KBM-7 (cell line): ENCODE data around the gene MRPS17.
A peak's percentile ranks its signal among the peaks of the same experiment; 100 is the strongest.
"Not testable (repeated sequence)": the region's sequence is repeated elsewhere in the genome, so short reads cannot be mapped to it uniquely, and the experiment has no call there.

Source experiments
- DNase-seq: peaks from one replicate; pipeline ENCODE4 v3.0.0-alpha.2; 2015
- in situ Hi-C: fragments of 300-500 bp; cut with MboI; formaldehyde crosslinking; loops from 2 replicates; pipeline ENCODE4 v1.14.3; 2020; ENCODE audit warnings: low sequenced_read_pairs, low pct_unique_long_range_greater_than_20kb, mixed read lengths

The MRPS17 gene

GRCh38 chr7:55951637-55952351 lies at the start of gene MRPS17:
TSS of gene MRPS17 (plus strand) at chr7:55951877. CDS start at chr7:55953196, 1,319 bp downstream.
- peak; percentile 91 for DNase-seq
- in situ Hi-C loops, result no loop called here

DNA sequence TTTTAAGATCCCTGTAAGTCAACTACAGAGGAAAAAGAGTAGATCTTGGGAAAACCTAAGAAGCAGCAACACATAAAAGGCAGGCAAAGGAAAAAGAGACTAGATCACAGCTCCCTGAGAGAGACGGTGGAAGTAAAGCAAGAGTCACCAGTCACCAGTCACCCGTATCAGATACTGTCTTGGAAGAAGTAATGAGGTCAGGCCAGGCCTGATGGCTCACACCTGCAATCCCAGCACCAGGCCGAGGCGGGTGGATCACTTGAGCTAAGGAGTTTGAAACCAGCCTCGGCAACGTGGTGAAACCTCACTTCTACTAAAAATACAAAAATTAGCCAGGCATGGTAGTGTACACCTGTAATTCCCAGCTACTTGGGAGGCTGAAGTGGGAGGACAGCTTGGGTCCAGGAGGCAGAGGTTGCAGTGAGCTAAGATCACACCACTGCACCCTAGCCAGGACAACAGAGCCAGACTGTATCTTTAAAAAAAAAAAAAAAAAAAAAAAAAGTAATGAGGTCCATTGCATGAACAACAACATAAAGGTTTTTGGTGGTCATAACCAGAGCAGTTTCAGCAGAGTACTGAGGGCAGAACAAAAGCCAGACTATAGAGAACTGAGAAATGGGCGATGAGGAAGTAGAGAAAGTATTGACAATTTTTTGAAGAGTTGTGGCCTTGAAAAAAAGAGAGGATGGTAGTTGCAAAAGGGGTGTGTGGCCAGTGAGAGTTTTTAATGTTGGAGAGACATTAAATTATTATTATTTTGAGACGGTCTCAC lies 47.5 kb upstream of the MRPS17 start:
- DNase-seq, result no peak
- in situ Hi-C loops, result no loop called here

DNA sequence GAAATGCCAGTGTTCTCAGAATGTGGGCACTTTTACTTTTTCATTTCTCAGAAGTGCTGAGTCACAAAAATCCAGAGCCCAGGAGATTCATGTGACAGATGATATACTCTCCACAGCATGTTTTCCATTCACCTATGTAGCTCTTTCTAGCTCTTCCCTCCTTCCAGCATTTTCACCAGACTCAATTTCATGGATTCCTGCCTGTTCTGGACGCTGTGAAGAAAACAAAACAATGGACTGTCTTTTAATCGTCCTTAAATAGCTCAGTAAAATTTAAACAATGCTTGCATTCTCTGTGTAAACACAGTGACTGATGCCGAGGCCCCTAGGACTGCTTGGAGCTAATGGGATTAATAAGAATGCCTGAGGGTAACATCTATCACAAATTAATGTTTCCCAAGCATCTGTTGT lies 38.9 kb upstream of the MRPS17 start:
- no peak for DNase-seq
- in situ Hi-C loops, result no loop called here

DNA sequence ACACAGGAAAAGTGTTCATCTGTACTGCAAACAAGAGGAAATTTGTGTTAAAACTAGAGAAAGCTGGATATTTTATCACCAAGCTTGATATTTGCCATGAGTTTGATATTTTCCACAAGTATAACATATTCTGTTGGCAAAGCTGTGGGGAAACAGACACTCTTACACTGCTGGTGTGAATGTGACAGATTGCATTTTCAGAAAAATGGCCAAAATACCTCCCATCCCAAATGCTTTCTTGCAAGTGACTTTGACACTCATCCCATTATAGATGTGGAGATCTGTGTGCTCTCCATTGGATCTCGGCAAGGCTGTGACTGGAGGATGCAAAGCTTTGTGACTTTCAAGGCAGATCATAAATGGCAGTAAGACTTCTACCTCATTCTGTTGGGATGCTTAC lies 33.9 kb upstream of the MRPS17 start:
- no peak for DNase-seq
- in situ Hi-C loops, result no loop called here

GRCh38 chr7:55928006-55928767 lies 23.5 kb upstream of the MRPS17 start:
- in situ Hi-C loops, result no loop called here
- DNase-seq, result no peak

DNA sequence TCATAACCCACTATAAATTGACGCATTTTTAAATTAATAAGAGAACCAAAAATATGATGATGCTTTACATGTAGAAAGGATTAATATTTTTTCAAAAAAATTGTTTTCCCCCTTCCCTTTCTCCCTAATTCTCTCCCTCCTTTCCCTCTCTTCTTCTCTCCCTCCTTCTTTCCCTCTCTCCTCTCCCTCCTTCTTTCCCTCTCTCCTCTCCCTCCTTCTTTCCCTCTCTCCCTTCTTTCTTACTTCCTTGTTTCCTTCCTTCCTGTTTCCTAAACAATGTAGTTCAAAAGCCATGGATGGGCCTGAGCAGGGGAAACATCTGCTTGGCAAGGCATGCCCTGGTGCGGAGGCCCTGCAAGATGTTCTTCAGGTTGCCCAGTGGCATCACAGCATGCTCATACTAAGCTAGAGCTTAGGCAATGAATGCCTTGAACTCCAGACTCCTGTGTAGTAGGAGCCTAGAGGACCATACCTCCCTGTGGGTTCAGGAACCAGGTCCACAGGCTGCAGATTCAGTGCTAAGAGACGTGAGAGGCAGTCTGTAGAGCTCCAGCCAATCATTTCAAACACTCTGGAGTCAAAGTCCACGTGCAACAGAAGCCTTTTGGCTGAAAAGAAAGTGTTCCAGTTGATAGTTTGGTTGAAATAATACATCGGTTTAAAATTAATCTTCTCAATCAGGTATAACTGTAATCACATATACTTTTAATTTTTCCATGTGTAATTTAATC lies 20.1 kb upstream of the MRPS17 start:
- no peak for DNase-seq
- in situ Hi-C loops, result no loop called here

GRCh38 chr7:55939514-55940123 lies 12.1 kb upstream of the MRPS17 start:
- in situ Hi-C loops, result no loop called here
- DNase-seq, result no peak

DNA sequence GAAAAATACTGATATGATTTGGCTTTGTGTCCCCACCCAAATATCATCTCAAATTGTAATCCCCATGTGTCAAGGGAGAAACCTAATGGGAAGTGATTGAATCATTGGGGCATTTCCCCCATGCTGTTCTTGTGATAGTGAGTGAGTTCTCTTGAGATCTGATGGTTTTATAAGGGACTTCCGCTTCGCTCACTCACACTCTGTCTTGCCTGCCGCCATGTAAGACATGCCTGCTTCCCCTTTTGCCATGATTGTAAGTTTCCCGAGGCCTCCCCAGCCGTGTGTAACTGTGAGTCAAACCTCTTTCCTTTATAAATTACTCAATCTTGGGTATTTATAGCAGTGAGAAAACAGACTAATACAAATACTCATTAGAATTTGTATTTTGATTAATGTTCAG lies 5.1 kb upstream of the MRPS17 start:
- no peak for DNase-seq
- in situ Hi-C loops, result no loop called here

GRCh38 chr7:55952352-55952671 lies 635 bp downstream of the MRPS17 start:
- in situ Hi-C loops, DNase-seq: not testable (repeated sequence)

DNA sequence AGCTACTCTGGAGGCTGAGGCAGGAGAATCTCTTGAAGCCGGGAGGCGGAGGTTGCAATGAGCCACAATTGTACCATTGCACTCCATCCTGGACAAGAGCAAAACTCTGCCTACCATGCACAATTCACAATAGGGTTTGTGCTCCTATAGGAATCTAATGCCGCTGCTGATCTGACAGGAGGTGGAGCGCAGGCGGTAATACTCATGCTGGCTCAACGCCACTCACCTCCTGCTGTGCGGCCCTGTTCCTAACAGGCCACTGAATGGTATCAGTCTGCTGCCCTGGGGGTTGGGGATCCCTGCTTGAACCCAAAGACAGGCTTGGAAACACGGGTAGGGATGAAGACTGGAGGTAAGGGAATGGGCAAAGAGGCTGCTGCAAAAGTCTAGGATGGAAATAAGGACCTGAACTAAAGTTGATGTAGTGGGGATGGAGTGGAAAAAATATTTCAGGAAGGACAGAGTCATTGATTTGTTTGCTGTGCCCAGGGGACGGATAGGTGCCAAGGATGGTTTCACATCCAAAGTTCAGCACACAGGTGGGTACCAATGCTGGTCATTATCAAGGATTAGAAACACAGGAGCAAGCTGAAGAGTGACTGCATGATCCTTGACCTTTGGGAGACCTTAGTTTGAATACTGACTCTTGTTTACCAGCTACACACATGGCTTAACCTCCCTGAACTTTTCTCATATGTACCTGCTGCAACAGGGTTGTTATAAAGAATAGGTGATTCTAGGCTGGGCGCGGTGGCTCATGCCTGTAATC lies 2.2 kb downstream of the MRPS17 start:
- no peak for DNase-seq
- in situ Hi-C loops, result no loop called here

DNA sequence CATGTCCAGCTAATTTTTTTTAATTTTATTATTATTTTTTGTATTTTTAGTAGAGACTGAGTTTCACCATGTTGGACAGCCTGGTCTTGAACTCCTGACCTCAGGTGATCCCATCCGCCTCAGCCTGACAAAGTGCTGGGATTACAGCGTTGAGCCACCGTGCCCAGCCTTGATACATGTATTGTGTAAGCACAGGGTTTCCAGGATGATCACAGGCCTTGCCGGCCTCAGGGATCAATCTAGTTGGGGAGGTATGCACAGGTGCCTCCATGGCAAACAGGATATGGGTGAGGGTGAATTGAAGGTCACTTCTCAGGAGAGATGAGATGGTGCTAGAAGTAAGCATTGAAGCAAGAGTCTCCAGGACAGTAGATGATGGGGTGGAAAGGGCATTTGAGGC lies 5.5 kb downstream of the MRPS17 start:
- in situ Hi-C loops, result no loop called here

GRCh38 chr7:55962014-55962413 lies 10.3 kb downstream of the MRPS17 start:
- no peak for DNase-seq
- in situ Hi-C loops, result no loop called here

More for the DNA sequence above, 5.5 kb downstream of the MRPS17 start:
- DNase-seq, result no peak

- in situ Hi-C loops, result no loop called here
- DNase-seq, result no peak
These were observed 12.0 kb downstream of the MRPS17 start for GRCh38 chr7:55963584-55964168.

DNA sequence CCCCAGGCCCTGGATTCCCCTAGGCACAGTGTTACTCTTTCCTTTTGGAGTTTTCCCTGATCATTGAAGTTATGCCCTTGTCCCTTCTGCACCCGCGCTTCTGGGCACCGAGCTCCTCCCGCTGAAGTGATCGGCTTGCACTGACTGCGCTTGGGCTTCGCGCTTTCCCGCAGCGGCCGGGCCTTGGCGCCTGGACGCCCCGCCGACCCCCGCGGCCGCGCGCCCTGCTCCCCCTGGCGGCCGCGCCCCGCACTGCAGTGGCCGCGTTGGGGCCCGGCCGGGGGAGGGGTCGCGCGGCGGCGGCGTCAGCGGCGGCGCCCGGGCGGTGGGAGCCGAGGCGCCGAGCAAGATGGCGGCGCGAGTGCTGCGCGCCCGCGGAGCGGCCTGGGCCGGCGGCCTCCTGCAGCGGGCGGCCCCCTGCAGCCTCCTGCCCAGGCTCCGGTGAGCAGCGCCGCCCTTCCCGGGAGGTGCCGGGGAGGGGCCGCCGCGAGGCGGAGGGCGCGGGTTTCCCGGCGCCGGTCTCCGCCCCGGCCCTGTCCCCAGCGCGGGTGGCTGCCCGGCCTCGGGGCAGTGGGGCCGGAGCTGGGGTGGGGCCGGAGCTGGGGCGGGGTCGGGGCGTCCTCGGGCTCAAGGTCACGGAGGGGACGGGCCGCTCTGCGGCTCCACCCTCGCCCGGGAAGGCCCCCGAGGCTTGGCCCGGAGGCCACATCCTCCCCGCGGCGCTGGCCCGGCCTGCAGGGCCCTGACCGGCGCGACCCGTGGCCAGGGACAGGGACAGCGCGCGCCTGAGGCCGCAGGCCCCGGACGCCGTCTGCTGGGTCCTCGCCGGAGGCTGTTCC lies 12.8 kb downstream of the MRPS17 start, which contains the start of gene NIPSNAP2:
NIPSNAP2 (plus strand) TSS at position 325 of the 839 bp plus-strand sequence; CDS start at position 350, 25 bp downstream.
- in situ Hi-C loops, result no loop called here

GRCh38 chr7:55965100-55965470 lies 13.4 kb downstream of the MRPS17 start:
- peak; percentile 71 for DNase-seq
- in situ Hi-C loops, result no loop called here

More for the DNA sequence above, 12.8 kb downstream of the MRPS17 start, which contains the start of gene NIPSNAP2:
- DNase-seq, result peak; percentile 27

GRCh38 chr7:55965805-55966421 lies 14.2 kb downstream of the MRPS17 start:
- in situ Hi-C loops, result no loop called here
- DNase-seq, result no peak

- in situ Hi-C loops, result no loop called here
- DNase-seq, result no peak
These were observed 15.2 kb downstream of the MRPS17 start for GRCh38 chr7:55966851-55967250.
